Measurements from ENCODE around the gene MTRF1. TPM values are rescaled to one million over a fixed set of nuclear protein-coding genes. Genes with fewer than 3 reads are reported as not detected.
A peak's percentile ranks its signal among the peaks of the same experiment; 100 is the strongest.

MTRF1 gene
- total RNA-seq, 1 experiment from 2014 or later: 11.4 TPM

- POLR2A ChIA-PET: interaction anchor here (1.1 kb wide), 1 partner anchor 9 kb away, joined by 3 read pairs; no protein-coding TSS in a partner anchor
- no peak for TF ChIP-seq EGR1 (IDR thresholded peaks at IDR 0.05; ENCODE audit: low read depth)
- H3K9me3 ChIP-seq (ENCODE audit: control insufficient read depth in 1 of 2, insufficient read depth in 1 of 2, low read depth in 1 of 2, low read length in 2 of 2): no peaks in the 10 kb centered on the region
- no peak overlapping the region for H3K4me2 ChIP-seq (ENCODE audit: low read length)
- BruUV-seq (replicated peaks): no TSS peak
- H3K36me3 ChIP-seq (ENCODE audit: control insufficient read depth in 1 of 2, insufficient read depth in 2 of 2, low read length in 2 of 2): no peaks in the 10 kb centered on the region
- no peak overlapping the region for H3K4me3 ChIP-seq (replicated peaks in 1 of 2; ENCODE audit: low read depth in 1 of 2, low read length in 2 of 2)
- H3K27me3 ChIP-seq (ENCODE audit: insufficient read depth, low read length): no peaks in the 10 kb centered on the region
- peaks cover 11% of the 10 kb centered on the region in 2 experiments; a peak in 3 of 4 replicates for H3K4me1 ChIP-seq (ENCODE audit: control insufficient read depth in 1 of 2, insufficient read depth in 2 of 2, low read length in 2 of 2)
- ATAC-seq (no peak), DNase-seq (ENCODE audit: low read depth, low spot score) (no peak)
- no peak overlapping the region for H3K9ac ChIP-seq (ENCODE audit: low read length)
- CTCF ChIA-PET: interaction anchor here (0.6 to 1.3 kb wide), 2 partner anchors 165 to 209 kb away, joined by 3 to 5 read pairs; no protein-coding TSS in a partner anchor
- no peak overlapping the region for H3K27ac ChIP-seq (ENCODE audit: low read depth, low read length)
- RAD21 ChIA-PET (ENCODE audit: low non-redundant PET in 1 of 2, low total read pairs in 2 of 2, uncharacterized antibody in 2 of 2, unreplicated experiment in 2 of 2): interaction anchor here in 1 of 2 experiments (0.6 kb wide), 1 partner anchor 867 kb away, joined by 6 read pairs; no protein-coding TSS in a partner anchor
- H3K9me2 ChIP-seq (ENCODE audit: insufficient read depth): no peaks in the 10 kb centered on the region
- H3K79me2 ChIP-seq (ENCODE audit: insufficient read depth, low read length): no peaks in the 10 kb centered on the region
- intact Hi-C loops (cut with micrococcal nuclease): loop anchor here (5.0 kb wide), 1 partner anchor 168 kb away; no protein-coding TSS in a partner anchor
- no peak overlapping the region for H2AFZ ChIP-seq (ENCODE audit: low read depth, low read length, poor library complexity, severe bottlenecking)
- no peaks in the 10 kb centered on the region for H4K20me1 ChIP-seq (ENCODE audit: insufficient read depth)
These were observed 43.0 kb downstream of the MTRF1 start for GRCh38 chr13:41220401-41220800.

GRCh38 chr13:41216160-41216559 is 47.2 kb downstream of the MTRF1 start:
- DNase-seq (ENCODE audit: low read depth, low spot score) (no peak), ATAC-seq (peak; percentile 57; the same call in 1 of the 2 replicates)
- no peaks in the 10 kb centered on the region for H3K9me2 ChIP-seq (ENCODE audit: insufficient read depth)
- H3K4me3 ChIP-seq (replicated peaks in 1 of 2; ENCODE audit: low read depth in 1 of 2, low read length in 2 of 2): no peak overlapping the region
- H3K9me3 ChIP-seq (ENCODE audit: control insufficient read depth in 1 of 2, insufficient read depth in 1 of 2, low read depth in 1 of 2, low read length in 2 of 2): peaks cover 0 to 2% of the 10 kb centered on the region in 2 experiments; a peak in 1 of 4 replicates
- H3K4me2 ChIP-seq (ENCODE audit: low read length): no peak overlapping the region
- TF ChIP-seq SIN3A (IDR thresholded peaks at IDR 0.05; ENCODE audit: low read depth) (no peak), MAX (IDR thresholded peaks at IDR 0.05) (no peak), ZBTB33 (IDR thresholded peaks at IDR 0.05; ENCODE audit: extremely low read depth, insufficient replicate concordance, low read length) (no peak), POLR2AphosphoS5 (IDR thresholded peaks at IDR 0.05; ENCODE audit: low read depth, low read length) (no peak), CTCF (IDR thresholded peaks at IDR 0.05 in 2 of 3, conservative IDR thresholded peaks at IDR 0.05 in 1 of 3; ENCODE audit: borderline replicate concordance in 1 of 3, insufficient read depth in 1 of 3, low read depth in 2 of 3, low read length in 2 of 3) (no peak), RAD21 (IDR thresholded peaks at IDR 0.05; ENCODE audit: low read depth) (no peak), ATF3 (IDR thresholded peaks at IDR 0.05) (no peak), POLR2A (IDR thresholded peaks at IDR 0.05; ENCODE audit: borderline replicate concordance, extremely low read depth, insufficient read depth, insufficient read length) (no peak), ELF1 (IDR thresholded peaks at IDR 0.05; ENCODE audit: borderline replicate concordance, low read depth) (no peak)
- ChIA-PET POLR2A (interaction anchor here (0.6 to 1.1 kb wide), 2 partner anchors 16 to 90 kb away, joined by 3 to 7 read pairs; no protein-coding TSS in a partner anchor), RAD21 (ENCODE audit: low non-redundant PET in 1 of 2, low total read pairs in 2 of 2, uncharacterized antibody in 2 of 2, unreplicated experiment in 2 of 2) (no interaction called here), CTCF (no interaction called here)
- H3K4me1 ChIP-seq (ENCODE audit: control insufficient read depth in 1 of 2, insufficient read depth in 2 of 2, low read length in 2 of 2): peaks cover 5 to 11% of the 10 kb centered on the region in 2 experiments; a peak in 3 of 4 replicates
- BruUV-seq (replicated peaks): no TSS peak
- H3K79me2 ChIP-seq (ENCODE audit: insufficient read depth, low read length): no peaks in the 10 kb centered on the region
- no peak overlapping the region for H3K9ac ChIP-seq (ENCODE audit: low read length)
- no peaks in the 10 kb centered on the region for H3K36me3 ChIP-seq (ENCODE audit: control insufficient read depth in 1 of 2, insufficient read depth in 2 of 2, low read length in 2 of 2)
- no peaks in the 10 kb centered on the region for H4K20me1 ChIP-seq (ENCODE audit: insufficient read depth)
- no peak overlapping the region for H3K27ac ChIP-seq (ENCODE audit: low read depth, low read length)
- no peaks in the 10 kb centered on the region for H3K27me3 ChIP-seq (ENCODE audit: insufficient read depth, low read length)
- intact Hi-C loops (cut with micrococcal nuclease): no loop called here
- no peak overlapping the region for H2AFZ ChIP-seq (ENCODE audit: low read depth, low read length, poor library complexity, severe bottlenecking)
